Esophagus (tissue), 2 donors: Measurements from ENCODE around the gene PLA2G4E. TPM values are rescaled to one million over a fixed set of nuclear protein-coding genes. Genes with fewer than 3 reads are reported as not detected.

ENCODE experiments used
- H3K27ac ChIP-seq, 2 donors: one replicate each; pipeline ENCODE4 v1.5.1; 2013; ENCODE audit warnings: low read depth in 2 of 2, mild to moderate bottlenecking in 2 of 2, inconsistent platforms in 1 of 2, low read length in 1 of 2, moderate library complexity in 1 of 2
- H3K27me3 ChIP-seq, 2 donors: one replicate each; pipeline ENCODE4 v1.6.1; 2013; ENCODE audit warnings: low read length in 2 of 2, control low read depth in 1 of 2, mild to moderate bottlenecking in 1 of 2; ENCODE audit not compliant: insufficient read depth in 2 of 2, control insufficient read depth in 1 of 2
- H3K36me3 ChIP-seq, 2 donors: one replicate each; pipeline ENCODE4 v1.6.1; 2013; ENCODE audit warnings: low read length in 1 of 2; ENCODE audit not compliant: control insufficient read depth in 2 of 2, insufficient read depth in 2 of 2
- H3K4me1 ChIP-seq, 2 donors: one replicate each; pipeline ENCODE4 v1.6.1; 2013; ENCODE audit warnings: low read length in 1 of 2; ENCODE audit not compliant: control insufficient read depth in 2 of 2, insufficient read depth in 2 of 2
- H3K4me3 ChIP-seq, 2 donors: one replicate each; pipeline ENCODE4 v1.5.1; 2013; ENCODE audit warnings: low read length in 2 of 2, mild to moderate bottlenecking in 2 of 2, low read depth in 1 of 2, moderate library complexity in 1 of 2
- H3K9me3 ChIP-seq, 2 donors: one replicate each; pipeline ENCODE4 v1.6.1; 2013; ENCODE audit warnings: mild to moderate bottlenecking in 2 of 2, low read depth in 1 of 2, low read length in 1 of 2, moderate library complexity in 1 of 2; ENCODE audit not compliant: control insufficient read depth in 2 of 2, insufficient read depth in 1 of 2
- WGBS, 2 donors: extraction: QIAGEN DNeasy Blood & Tissue Kit; methylation state at CpG; one replicate each; pipeline ENCODE4 v1.1.7; 2013; 5-methylcytosine and 5-hydroxymethylcytosine counted together
- polyA plus RNA-seq, 2 donors: library from polyadenylated mRNA; stranded (reverse); fragments of 200-250 nt; gene quantifications; one replicate each; pipeline ENCODE4 v1.2.3, GENCODE V29; 2013
- donor health status: healthy with polysubstance abuse.
- donor health status: Bipolar disorder and iron deficiency.

The PLA2G4E gene
- polyA plus RNA-seq, 2 donors, result 1.2 to 2.5 TPM

- Histone ChIP-seq H3K27ac (peak overlapping the region; percentile 87 to 94), H3K4me1 (peaks cover 0 to 6% of the 10 kb centered on the region in 2 donors), H3K4me3 (no peak overlapping the region), H3K27me3 (no peaks in the 10 kb centered on the region), H3K36me3 (no peaks in the 10 kb centered on the region), H3K9me3 (no peaks in the 10 kb centered on the region)
- 38 to 41% methylated on average over 1 of the region's 1 CpG for WGBS, 2 donors
Observed at GRCh38 chr15:42010434-42010833, 10.4 kb downstream of the PLA2G4E start.

GRCh38 chr15:42009474-42009873, 11.4 kb downstream of the PLA2G4E start:
- H3K4me3 ChIP-seq, result no peak overlapping the region
- 84 to 91% methylated on average over 5 of the region's 5 CpGs for WGBS, 2 donors
- H3K4me1 ChIP-seq, result peaks cover 0 to 6% of the 10 kb centered on the region in 2 donors

GRCh38 chr15:42009022-42009421, 11.8 kb downstream of the PLA2G4E start:
- Histone ChIP-seq H3K36me3 (no peaks in the 10 kb centered on the region), H3K4me3 (no peak overlapping the region), H3K27me3 (no peaks in the 10 kb centered on the region), H3K27ac (no peak overlapping the region), H3K9me3 (no peaks in the 10 kb centered on the region), H3K4me1 (peaks cover 0 to 6% of the 10 kb centered on the region in 2 donors)

More at GRCh38 chr15:42009474-42009873, 11.4 kb downstream of the PLA2G4E start:
- Histone ChIP-seq H3K27ac (no peak overlapping the region), H3K27me3 (no peaks in the 10 kb centered on the region), H3K36me3 (no peaks in the 10 kb centered on the region), H3K9me3 (no peaks in the 10 kb centered on the region)

- 94 to 100% methylated on average over 1 of the region's 1 CpG for WGBS, 2 donors
- Histone ChIP-seq H3K4me1 (peaks cover 0 to 6% of the 10 kb centered on the region in 2 donors), H3K27ac (no peak overlapping the region)
Observed at GRCh38 chr15:42007386-42007785, 13.5 kb downstream of the PLA2G4E start.

GRCh38 chr15:42002333-42002732, 18.5 kb downstream of the PLA2G4E start:
- WGBS, 2 donors, result 81 to 82% methylated on average over 6 of the region's 6 CpGs
- H3K4me3 ChIP-seq, result no peak overlapping the region
- no peaks in the 10 kb centered on the region for H3K36me3 ChIP-seq
- no peaks in the 10 kb centered on the region for H3K9me3 ChIP-seq
- no peak overlapping the region for H3K27ac ChIP-seq
- peaks cover 0 to 2% of the 10 kb centered on the region in 2 donors for H3K4me1 ChIP-seq
- no peaks in the 10 kb centered on the region for H3K27me3 ChIP-seq

More at GRCh38 chr15:42007386-42007785, 13.5 kb downstream of the PLA2G4E start:
- H3K4me3 ChIP-seq, result no peak overlapping the region
- no peaks in the 10 kb centered on the region for H3K27me3 ChIP-seq
- no peaks in the 10 kb centered on the region for H3K36me3 ChIP-seq
- no peaks in the 10 kb centered on the region for H3K9me3 ChIP-seq

GRCh38 chr15:42001236-42001635, 19.6 kb downstream of the PLA2G4E start:
- peaks cover 0 to 2% of the 10 kb centered on the region in 2 donors for H3K4me1 ChIP-seq
- no peaks in the 10 kb centered on the region for H3K36me3 ChIP-seq
- H3K27me3 ChIP-seq, result no peaks in the 10 kb centered on the region
- no peak overlapping the region for H3K4me3 ChIP-seq
- no peak overlapping the region for H3K27ac ChIP-seq
- 70 to 81% methylated on average over 4 of the region's 4 CpGs for WGBS, 2 donors
- no peaks in the 10 kb centered on the region for H3K9me3 ChIP-seq

- no peak overlapping the region for H3K27ac ChIP-seq
- no peaks in the 10 kb centered on the region for H3K27me3 ChIP-seq
- 83 to 84% methylated on average over 15 of the region's 15 CpGs for WGBS, 2 donors
- H3K4me1 ChIP-seq, result peaks cover 0 to 2% of the 10 kb centered on the region in 2 donors
- no peak overlapping the region for H3K4me3 ChIP-seq
- no peaks in the 10 kb centered on the region for H3K36me3 ChIP-seq
- no peaks in the 10 kb centered on the region for H3K9me3 ChIP-seq
Observed at GRCh38 chr15:41999290-42000285, 21.3 kb downstream of the PLA2G4E start.

- H3K27ac ChIP-seq, result no peak overlapping the region
- H3K9me3 ChIP-seq, result no peaks in the 10 kb centered on the region
- 39 to 53% methylated on average over 3 of the region's 3 CpGs for WGBS, 2 donors
- no peaks in the 10 kb centered on the region for H3K36me3 ChIP-seq
- no peak overlapping the region for H3K4me3 ChIP-seq
- H3K27me3 ChIP-seq, result no peaks in the 10 kb centered on the region
- H3K4me1 ChIP-seq, result peaks cover 0 to 2% of the 10 kb centered on the region in 2 donors
Observed at GRCh38 chr15:41997845-41998244, 23.0 kb downstream of the PLA2G4E start.

- Histone ChIP-seq H3K4me1 (peaks cover 0 to 2% of the 10 kb centered on the region in 2 donors), H3K36me3 (no peaks in the 10 kb centered on the region), H3K9me3 (no peaks in the 10 kb centered on the region), H3K27me3 (no peaks in the 10 kb centered on the region), H3K27ac (no peak overlapping the region), H3K4me3 (no peak overlapping the region)
- WGBS, 2 donors, result 81 to 93% methylated on average over 13 of the region's 13 CpGs
Observed at GRCh38 chr15:41996921-41997592, 23.8 kb downstream of the PLA2G4E start.
